Superior temporal gyrus (tissue), 1 donor: Measurements from ENCODE around the gene CDKN2B-AS1.

Source experiments
- DNase-seq: peaks from one replicate; pipeline ENCODE4 v3.0.0-alpha.2; 2016; ENCODE audit errors: extremely low spot score

The CDKN2B-AS1 gene

DNA sequence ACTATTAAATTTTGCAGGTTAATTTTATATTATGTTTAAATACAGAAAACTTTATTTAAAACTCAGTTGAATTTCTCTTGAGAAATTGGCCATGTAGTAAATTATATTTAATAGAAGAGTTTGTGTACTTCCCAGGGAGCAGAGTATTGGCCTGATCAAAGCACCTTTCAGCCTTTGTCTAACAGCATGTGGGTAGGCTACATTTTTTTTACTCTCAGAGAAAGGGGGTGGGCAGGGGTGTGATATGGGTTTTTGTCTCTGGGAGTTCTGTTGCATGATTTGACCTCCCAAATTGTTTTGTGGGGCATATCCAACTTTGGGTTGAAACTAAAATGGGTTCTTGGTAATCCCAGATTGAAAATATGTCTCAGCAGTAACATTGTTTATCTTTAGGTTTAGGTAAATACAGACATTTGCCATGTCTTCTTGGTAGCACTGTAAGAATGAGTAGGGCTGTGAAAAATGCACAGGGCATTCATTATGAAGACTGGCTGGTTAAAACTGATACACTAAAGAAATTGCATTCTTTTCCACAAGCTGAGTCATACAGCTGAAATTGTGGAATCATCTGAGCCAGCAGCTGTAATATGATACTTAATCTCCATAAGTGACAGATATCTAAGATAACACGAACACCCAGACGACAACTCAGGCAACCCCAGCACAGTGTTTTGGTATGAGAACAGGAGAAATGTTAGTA is 89.9 kb downstream of the CDKN2B-AS1 start:
- no peak for DNase-seq

DNA sequence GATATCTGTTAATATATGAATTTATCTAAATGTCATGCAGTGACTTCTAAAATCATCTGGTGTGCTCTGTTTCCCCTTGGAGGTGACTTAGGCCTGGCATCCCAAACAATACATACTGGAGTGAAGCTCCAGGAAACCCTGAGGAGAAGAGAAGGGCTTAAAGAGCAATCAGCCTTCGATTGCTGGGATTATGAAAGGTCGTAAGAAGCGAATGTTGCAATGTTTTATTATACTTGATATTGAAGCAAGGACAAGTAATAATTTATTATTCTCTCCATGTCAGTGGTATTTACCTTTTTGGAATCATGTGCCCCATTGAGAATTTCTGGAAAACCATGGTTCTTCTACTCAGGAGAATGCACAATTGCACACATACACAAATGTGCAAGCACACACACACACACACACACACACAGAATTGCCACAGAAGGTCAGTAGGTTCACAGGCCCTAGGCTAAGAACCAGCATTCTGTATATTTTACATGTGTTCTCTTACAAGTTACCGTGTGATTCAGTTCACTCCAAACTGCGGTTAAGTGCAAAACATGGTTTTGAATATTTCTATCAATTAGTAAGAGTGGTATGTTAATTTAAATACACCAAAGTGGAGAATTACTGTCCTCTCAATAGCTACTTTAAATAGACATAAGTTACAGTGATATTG is 93.6 kb downstream of the CDKN2B-AS1 start:
- no peak for DNase-seq

DNA sequence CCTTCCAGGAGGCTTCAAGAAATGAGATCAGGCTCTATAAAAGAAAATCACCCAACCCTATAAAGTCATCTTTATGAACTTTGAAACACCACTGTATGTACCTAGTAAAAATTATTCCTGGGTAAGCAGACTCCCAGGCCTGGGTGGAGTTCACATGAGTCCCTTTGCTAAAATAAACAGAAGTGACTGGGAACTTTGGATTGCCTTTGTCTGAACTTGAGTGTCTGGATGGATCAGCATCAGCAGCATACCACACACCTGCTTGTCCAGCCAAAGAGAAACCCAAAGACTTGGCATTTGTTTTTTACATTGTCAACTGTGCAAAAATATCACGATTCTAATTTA is 94.1 kb downstream of the CDKN2B-AS1 start:
- DNase-seq = no peak

DNA sequence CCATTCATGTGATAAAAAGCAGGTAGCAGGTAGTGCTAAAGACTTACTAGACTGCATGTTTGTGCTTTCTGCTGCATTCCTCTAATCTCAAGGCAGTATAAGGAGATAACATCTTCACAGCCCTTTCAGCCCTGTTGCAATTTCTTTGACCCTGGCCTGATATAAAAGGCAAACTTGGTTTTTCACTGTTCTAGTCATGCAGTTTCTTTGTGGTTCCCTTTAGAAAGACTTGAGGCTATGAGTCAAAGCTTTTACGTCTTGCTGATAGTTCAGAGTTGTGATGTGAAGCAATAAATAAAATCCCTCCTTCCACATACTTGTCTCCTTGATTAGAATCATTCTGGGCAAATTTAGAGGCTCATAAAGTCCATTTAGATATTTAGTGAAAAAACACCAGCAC is 103.1 kb downstream of the CDKN2B-AS1 start:
- no peak for DNase-seq

DNA sequence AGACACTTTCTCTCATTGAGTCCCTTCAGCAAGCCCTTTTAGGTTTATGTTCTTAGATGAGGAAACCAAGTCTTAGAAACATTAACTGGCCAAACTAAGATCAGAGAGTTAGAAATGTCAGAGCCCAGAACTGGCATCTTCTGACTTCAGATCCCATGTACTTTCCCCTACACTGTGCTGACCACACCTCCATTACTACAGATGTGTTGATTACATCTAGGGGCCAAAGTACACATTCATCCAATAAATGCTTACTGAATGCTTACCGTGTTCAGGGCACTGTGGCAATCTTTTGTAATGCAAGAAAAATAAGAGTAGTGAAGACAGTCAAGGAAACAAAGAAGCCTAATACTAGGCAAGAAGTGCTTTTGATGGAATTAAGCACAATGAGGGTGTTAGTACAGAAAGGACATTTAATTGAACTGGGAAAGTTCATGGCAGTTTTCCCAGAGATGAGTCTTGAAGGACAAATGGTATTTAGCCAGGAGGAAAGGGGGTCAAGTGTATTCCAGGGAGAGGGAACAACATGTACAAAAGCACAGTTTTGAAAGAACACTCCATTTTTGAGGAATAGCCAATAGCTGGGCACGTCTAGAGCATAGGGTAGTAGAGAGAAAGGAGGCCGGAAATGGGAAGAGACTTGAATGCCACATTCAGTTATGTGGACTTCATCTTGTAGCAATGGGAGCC is 104.2 kb downstream of the CDKN2B-AS1 start:
- peak; percentile 24 for DNase-seq

DNA sequence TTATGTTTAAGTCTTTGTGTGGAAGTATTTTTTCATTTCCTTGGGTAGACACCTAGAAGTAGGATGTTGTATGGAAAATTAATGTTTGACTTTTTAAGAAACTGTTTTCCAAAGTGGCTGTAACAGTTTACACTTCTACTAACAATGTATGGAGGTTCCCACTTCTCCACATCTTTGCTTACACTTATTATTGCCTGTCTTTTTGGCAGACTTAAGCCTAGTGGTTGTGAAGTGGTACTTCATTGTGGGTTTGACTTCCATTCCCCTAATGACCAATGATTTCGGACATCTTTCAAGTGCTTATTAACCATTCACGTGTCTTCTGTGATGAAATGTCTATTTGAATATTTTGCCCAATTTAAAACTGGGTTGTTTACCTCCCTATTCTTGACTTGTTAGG is 106.0 kb downstream of the CDKN2B-AS1 start:
- no peak for DNase-seq

DNA sequence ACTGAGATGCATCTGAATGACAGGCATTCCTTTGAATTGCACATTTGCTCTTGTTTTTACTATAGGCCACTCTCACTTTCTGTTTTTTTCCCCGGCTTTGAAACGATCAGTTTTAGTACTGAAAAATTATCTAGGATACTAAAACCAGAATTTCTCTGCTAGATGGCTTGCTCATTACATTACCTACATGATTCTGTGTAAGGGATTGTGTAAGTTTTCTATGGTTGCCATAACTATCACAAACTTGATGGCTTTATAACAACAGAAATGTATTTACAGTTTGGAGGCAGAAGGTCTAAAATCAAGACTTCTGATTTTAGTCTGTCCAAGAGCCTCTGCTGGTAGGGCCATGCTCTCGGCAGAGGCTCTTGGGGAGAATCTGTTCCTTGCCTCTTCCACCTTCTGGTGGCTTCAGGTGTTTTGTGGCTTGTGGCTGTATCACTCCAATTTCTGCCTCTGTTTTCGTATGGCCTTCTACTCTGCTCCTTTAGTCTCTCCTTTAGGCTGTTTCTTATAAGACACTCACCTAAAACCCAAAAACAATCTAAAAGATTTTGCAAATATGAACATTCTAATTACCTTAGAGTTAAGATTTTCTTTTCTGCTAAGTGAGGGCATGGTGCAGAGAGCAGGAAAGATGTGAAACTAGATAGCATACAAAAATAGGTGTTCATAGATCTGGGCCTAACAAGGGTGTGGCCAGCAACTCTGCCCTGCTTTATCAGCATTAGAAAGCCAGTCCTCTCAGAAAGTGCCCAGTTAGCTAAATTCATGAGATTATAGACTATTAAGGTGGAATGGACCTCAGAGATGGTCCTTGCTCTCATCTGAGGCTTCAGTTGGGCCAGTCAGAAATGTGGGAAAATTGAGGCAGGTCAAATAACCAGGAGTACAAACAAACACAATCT is 107.8 kb downstream of the CDKN2B-AS1 start:
- DNase-seq = no peak

DNA sequence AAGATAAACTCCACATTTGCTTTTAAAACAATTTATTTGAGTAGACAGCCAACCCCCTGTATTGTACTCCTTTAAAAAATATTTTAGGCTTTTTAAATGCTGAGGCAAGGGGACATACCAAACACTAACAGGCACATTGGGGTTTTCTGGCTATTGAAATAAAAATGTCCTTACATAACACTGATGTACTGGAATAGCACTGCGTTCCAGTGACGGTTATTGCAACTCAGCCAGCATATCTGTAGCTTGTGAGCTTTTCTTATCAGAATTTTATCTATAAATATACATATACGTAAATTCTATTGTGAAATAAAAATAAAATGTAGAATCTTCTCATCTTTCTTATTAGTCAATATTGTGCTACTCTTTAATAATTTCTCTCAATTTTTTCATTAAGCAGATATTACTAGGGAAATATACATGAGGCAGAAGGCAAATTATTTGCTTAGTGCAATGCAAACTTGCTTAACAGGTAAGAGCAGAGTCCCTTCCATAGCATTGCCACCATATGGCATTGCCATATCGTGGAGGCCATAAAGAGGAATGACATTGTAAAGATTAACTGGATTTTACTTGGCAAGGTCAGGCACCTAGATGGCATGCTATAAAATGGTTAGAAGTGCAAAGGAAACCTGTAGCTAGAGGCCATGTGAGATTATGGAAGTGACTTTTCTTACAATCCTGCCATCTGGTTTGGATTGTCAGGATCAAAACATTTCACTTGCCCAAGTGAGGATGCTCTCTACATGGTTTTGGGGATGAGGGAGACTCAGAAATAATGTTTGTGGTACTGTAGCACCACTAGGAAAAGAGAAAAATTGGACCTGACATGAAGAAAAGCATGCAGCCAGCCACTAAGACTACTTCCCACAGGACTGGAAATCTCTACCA is 109.3 kb downstream of the CDKN2B-AS1 start:
- no peak for DNase-seq

DNA sequence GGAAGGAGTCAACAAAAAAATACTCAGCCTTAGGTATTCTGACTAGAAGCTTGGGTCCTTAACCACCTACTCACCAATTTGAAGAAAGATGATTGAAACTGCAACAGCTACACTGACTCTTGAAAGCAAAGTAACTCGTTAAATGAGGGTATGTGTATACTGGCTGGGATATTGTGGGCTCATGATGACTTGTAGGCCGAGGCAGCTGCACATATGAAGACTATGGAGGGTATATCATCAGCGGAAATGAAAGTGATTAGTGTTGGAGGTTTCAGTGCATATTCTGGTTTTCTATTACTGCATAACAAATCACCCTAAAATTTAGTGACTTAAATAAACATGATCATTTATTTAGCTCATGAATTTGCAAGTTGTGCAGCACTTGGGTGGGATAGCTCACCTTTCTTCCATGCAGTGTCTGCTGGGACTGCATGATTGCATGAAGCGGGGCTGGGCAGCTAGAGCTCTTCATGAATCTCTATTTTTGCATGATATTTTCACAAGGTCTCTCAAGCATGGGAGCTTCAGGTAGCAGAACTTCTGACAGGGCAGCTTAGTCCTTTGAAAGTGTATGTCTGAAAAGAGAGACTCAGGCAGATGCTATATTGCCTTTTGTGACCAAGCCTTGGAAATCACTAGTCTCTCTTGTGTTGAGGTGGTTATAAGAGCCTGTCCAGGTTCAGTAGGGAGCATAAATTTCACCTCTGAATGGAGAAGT is 110.6 kb downstream of the CDKN2B-AS1 start:
- no peak for DNase-seq

DNA sequence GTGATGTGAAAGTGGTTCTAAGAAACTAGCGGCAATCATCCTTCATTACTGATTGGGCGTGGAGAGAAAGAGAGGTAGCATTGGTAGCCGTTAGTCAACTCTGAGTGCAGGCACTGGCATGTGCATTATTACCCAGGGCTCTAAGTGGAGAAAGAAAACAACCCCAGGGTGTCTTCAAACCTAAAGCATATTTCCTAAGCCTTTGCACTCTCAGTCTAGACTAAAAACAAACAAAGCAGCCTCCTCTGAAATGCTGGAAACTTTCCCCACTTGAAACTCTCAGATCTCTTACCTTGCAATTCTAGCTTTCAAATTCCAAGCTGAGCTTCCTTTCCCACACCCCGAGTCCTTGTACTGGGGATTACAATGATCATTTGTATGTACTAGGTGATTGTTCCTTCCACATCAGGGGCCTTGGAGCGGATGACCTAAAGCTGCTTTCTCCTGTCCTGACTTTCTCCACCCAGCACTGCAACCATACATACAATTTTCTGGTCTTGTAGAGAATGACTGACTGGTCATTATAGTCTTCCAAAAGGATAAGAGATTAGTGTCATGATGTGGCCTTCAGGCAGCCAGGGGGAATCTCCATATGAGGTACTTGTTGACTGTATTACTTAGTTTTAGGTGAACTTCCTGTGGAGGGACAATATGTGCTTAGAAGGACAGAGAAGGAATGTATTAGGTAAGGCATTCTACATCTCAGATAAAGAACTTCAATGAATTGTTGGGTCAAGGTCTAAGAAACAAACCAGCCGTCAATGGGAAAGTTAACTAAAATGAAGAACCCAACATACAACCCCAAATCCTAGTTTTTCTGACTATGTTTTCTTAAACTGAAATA is 112.8 kb downstream of the CDKN2B-AS1 start:
- no peak for DNase-seq

DNA sequence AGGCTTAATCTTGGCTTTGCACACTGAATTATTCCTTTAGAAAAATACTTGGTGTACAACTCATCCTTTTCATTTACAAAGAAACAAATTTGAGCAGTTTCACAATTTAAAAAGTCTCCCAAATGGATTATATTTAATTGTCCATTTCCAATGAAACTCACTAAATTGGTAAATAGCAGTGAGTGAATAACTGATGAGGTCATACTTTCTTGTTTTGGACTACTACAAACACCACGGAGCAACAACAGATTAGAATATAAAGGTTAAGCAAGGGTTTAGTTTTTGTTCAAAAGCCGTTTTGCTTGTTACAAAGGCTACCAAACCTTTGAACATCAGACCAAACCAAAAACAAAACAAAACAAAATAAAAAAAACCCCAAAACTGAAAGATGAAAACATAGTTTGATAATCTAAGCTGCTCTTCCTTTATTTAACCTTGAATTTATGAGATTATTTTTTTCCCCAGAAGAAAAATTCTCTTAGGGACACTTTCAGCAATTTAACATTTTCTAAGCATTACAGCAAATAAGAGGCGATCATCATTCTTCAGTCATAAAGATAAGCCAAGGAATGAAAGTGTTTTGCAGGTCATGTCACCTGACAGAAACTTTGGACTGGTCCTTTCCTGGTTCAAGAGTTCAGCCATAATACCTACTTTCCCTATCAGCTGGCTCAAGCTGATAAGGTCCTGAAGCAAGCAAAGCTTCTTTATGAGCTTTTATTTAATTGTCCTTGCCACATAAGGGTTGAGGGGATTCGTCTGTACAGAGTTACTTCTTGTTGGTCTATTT is 114.2 kb downstream of the CDKN2B-AS1 start:
- DNase-seq = no peak

DNA sequence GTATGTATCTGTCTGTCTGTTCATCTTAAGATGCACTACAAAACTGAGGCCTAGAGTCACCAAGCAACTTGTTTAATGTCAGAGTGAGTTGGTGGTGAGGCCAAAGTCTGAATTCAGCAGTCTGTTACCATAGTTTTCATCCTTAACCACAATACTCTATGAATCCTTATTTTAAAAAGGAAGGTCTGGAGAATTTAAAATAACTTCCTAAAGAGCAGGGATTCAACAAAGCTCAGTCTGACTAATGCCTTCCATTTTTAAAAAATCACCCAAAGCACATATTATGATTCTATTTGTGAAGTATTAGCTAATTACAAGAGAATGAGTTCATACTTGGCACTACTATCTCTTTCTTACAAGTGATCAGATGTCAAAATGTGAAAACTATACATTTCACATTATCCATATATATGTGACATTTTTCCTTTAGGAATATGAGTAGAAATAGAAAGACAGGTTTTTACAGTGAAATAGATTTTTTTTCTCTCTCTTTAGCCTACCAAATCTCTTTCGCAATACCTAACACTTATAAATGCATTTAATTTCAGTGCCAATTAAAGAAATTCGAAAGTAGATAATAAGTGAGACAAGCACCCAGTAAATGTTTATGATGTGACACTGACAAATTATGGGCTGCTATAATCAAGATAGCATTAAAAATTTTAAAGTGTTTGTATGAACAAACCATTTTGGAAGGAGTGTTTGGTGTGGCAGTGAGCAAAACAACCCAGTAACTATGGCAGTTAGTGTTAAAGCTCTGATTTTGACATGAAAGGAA is 116.8 kb downstream of the CDKN2B-AS1 start:
- no peak for DNase-seq

DNA sequence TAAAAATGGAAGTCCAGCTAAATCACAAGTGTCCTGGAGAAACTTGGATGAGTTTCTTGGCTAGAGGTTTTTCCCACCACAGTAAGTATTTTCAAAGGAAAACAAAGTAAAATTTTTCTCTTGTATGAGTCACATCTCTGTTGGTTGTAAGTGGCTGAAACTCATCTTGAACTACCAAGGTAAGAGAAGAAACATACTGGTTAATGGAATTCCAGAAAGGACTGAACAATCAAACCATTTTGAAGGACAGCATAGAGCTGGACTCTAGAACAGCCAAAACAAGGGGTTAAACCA is 117.3 kb downstream of the CDKN2B-AS1 start:
- DNase-seq = no peak

DNA sequence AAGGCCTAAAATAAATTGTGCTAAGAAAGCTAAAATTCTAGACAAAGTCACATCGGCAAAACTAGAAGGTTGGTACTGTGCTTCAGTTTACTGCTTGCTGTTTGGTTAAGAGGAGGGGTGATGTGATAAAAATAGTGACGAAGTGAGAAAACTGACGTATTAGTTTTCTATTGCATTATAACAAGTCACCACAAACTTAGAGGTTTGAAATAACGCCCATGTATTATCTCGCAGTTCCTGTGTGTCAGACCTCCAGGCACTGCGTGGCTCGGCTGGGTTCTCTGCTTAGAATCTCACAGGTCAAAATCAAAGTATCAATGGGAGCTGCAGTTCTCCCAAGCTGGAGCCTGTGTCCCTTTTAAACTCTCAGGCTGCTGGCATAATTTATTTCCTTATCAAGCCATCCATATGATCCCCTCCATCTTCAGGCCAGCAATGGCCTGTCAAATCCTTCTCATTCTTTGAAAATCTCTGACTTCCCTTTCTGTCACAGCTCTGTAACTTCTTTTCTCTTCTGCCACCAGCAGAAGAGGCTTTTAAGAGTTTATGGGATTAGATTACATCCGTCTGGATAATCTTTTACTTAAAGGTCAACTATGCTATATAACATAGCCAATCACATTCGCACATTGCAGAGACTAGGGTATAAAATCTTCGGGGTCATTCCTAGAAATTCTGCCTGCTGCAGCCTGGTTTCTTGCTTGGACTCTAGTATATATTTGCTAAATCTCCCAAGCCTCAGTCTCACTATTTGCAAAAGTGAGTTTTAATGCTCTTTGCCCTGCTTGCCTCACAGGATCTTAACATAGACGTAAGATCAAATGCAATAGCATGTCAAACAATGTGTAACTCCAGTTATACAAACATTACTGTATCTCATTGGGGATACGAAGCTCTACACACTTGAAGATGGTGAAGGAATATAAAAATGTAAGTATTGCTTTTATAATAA is 118.6 kb downstream of the CDKN2B-AS1 start:
- DNase-seq = no peak

DNA sequence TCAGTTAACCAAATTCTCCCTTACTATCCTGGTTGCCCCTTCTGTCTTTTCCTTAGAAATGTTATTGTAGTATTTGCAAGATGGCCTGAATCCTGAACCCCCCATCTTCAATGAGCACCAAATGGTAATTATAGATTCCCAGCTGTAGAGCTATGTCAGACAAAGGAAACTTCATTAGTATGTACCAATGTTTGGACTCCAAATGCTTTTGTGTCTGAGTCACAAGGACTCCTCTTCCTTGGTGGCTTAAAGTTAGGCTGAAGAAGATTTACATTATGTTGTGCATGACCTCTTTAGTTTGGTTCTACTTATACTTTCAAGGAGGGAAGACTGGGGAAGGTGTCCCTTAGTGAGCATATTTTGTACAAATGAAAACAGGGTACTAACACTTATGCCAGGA is 120.4 kb downstream of the CDKN2B-AS1 start:
- no peak for DNase-seq

DNA sequence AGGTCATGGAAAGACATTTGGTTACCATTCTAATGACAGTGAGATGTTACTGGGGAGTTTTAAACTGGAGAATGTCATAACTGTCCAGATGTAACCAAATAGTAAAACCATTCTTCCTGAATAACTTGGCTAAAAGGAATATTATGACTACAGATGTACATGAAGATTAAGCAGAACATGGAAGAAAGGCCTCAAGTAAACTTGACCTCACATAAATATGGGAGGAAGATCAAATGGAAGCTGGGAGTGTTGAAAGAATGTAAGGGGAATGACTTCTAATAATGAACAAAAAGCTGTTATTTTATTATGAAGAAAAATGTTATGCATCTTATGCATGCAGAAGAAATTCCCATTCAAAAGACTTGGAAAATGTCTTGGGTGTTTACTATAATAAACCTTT is 122.2 kb downstream of the CDKN2B-AS1 start:
- no peak for DNase-seq
